LNCaP clone FGC (cell line): ENCODE results near the gene TRMT11.

Experiments used
- DNase-seq: peaks from one replicate; pipeline ENCODE4 v3.0.0-alpha.2; 2011; ENCODE audit warnings: low read depth
- H3K4me3 ChIP-seq: 2 replicates; pipeline ENCODE4 v1.5.1; 2011; ENCODE audit warnings: mild to moderate bottlenecking, low read depth, low read length, control low read depth
- CTCF ChIP-seq: IDR thresholded peaks from 2 replicates; pipeline ENCODE4 v1.5.1; 2012; ENCODE audit warnings: mild to moderate bottlenecking; ENCODE audit not compliant: control insufficient read depth, insufficient read depth; ENCODE audit errors: extremely low read depth

Gene TRMT11

DNA sequence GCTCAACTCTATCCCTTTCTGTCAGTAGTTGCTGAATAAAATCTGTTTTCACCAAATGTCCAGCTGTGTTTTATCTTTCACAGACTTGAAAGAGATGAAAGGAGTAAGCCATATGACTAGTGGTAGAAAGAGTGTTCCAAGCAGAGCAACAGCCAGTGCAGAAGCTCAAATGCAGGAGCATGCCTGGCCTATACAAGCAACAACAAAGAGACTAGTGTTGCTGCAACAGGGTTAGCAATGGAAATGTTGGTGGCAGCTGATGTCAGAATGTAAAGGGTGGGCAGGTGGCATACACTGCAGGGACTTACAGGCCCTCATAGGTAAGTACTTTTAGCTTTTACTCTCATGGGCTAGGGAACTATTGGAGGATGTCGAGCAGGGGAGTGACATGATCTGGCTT is 35.0 kb upstream of the TRMT11 start:
- TF ChIP-seq CTCF: no peak
- H3K4me3 ChIP-seq: no peak overlapping the region
- DNase-seq: no peak

DNA sequence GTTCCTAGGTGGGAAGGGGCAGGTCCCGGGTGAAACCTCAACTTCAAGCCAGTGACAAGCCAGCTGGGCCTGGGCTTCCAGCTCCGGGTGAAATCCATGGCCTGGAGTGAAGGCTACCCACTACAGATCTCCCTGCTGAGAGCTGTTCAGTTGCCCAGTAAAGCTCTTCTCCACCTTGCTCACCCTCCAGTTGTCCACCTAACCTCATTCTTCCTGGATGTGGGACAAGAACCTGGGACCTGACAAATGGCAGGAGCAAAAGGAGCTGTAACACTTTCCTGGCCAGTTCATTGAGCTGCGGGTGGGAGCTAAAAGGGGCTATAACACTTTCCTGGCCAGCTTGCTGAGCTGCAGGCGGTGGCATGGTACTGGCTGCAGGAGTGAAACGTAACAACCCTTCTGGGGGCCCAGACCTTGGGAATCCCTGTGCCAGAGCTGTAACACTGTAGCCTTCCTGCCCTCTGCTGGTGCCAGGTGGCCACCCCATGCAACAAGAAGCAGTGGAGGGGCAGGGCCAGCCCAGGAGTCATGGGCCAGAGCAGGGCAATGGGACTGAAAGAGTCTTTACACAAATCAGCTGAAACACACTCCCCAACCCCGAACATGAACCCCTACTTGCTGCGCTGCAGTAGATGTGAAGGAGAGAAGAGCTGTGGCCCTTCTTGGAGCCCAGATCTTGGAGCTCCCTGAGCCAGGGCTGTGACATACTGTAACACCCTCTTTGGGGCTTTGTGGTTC is 33.4 kb upstream of the TRMT11 start:
- no peak overlapping the region for H3K4me3 ChIP-seq
- DNase-seq: no peak
- TF ChIP-seq CTCF: no peak

DNA sequence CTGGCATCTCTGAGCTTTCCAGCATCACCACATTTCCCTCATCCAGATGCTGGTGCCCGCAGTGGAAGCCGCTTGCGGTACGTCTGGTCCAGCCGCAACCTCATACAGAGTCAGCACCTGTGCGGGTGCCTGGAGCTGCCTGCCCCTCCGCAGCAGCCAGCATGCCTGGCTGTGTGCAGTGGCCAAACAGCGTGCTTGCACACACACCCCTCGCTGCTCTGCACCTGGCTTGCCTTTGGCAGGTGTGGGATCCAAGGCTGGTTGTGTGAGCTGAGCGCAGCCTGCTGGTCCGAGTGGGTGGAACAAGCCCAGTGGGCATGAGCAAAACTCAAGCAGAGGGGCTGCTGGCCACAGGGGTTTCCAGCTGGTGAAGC is 32.9 kb upstream of the TRMT11 start:
- peak; percentile 65 for TF ChIP-seq CTCF
- no peak for DNase-seq

DNA sequence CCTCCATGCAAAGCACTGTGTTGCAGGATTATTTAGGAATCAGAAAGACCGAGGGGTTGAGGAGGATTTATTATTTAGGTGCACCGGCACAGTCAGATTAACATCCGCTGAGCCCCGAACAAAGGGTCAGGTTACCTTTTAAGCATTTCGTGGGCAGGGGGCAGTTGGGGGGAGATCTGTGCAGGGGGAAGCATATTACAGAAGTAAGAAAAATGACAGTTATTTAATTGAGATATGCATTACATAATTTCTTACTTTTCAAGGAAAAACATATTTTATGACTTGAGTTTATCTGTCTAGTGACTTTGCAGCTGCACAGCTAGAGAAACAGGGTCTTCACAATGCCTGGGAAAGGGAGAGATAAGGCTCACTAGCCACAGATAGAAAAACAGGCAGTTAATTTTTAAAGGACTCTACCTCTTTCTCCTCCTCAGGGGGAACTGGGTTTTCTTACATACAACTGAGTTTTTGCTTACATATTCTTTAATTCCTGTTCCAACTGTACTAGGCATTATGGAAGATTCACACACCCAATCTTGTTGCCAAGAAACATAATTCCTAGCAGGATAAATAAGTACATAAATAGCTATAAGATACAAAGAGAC is 31.5 kb upstream of the TRMT11 start:
- DNase-seq: no peak
- TF ChIP-seq CTCF: no peak
- no peak overlapping the region for H3K4me3 ChIP-seq

More for the DNA sequence above, 32.9 kb upstream of the TRMT11 start:
- no peak overlapping the region for H3K4me3 ChIP-seq

- no peak for DNase-seq
- no peak for TF ChIP-seq CTCF
- peak overlapping the region; percentile 83 for H3K4me3 ChIP-seq
Measured at GRCh38 chr6:125955973-125956372, 30.4 kb upstream of the TRMT11 start.

DNA sequence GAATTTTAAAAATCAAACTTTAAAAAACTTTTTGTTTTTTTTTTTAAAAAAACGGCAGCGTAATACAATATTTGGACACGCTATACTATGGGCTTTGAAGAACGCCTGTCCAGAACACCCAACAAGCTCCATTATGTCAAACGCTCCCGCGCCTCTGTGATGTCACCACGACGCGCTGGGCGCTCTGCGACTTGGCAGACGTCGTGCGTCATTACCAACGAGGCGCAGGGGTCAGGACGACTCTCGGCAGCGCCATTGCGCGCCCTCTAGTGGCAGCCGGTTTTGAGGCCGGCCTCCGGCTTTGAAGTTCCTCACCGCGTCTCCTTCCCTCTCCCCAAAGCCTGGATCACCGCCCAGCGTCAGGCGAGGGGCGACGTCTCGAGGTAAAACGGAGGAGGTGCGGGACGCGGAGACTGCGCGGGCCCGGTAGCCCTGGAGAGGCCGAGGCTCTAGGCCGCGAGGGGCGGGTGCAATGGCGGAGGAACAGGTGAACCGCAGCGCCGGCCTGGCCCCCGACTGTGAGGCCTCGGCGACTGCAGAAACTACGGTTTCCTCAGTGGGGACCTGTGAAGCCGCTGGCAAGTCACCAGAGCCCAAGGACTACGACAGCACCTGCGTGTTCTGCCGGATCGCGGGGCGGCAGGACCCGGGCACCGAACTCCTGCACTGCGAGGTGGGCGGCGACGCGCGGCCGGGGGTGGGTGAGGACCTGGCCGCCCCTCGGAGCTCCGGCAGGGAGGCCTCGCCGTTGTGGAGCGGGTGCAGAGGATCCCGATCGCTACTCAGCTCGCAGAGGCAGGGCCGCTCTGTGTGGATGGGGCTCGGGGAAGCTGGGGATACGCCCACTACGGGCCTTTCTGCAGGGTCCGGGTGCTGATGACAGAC is 29.6 kb upstream of the TRMT11 start, which contains the start of gene HINT3:
Gene HINT3 (plus strand): TSS at position 265 of the 885 bp plus-strand sequence. CDS start 208 bp downstream, at position 473.
- peak; percentile 85 for TF ChIP-seq CTCF
- H3K4me3 ChIP-seq: peak within 1 kb of the TSS; percentile 83
- DNase-seq: peak; percentile 89
